HCT116 (cell line): Measurements from ENCODE around the gene RPL19.

Experiments
- CTCF ChIP-seq, 3 experiments: fragments of 200-600 bp in 1 of 3; sonication (generic) in 1 of 3; IDR thresholded peaks in 2 of 3; conservative IDR thresholded peaks in 1 of 3; 2 replicates each; pipeline ENCODE4 v1.5.1; 2012 to 2017; ENCODE audit warnings: low read depth in 2 of 3, low read length in 2 of 3, antibody characterized with exemption in 1 of 3, borderline replicate concordance in 1 of 3, control low read depth in 1 of 3, mild to moderate bottlenecking in 1 of 3, mixed read lengths in 1 of 3, mixed run types in 1 of 3, moderate library complexity in 1 of 3; ENCODE audit not compliant: insufficient read depth in 1 of 3
- MAX ChIP-seq: IDR thresholded peaks from 2 replicates; pipeline ENCODE4 v1.6.1; 2012
- POLR2A ChIP-seq: IDR thresholded peaks from 2 replicates; pipeline ENCODE4 v1.7.0; 2011; ENCODE audit warnings: borderline replicate concordance; ENCODE audit not compliant: insufficient read depth, insufficient read length; ENCODE audit errors: extremely low read depth
- SIN3A ChIP-seq: IDR thresholded peaks from 2 replicates; pipeline ENCODE4 v1.6.1; 2012; ENCODE audit warnings: low read depth
- SP1 ChIP-seq: IDR thresholded peaks from 2 replicates; pipeline ENCODE4 v1.6.1; 2012; ENCODE audit warnings: low read depth
- SRF ChIP-seq: IDR thresholded peaks from 2 replicates; pipeline ENCODE4 v1.6.1; 2012; ENCODE audit warnings: low read depth
- ZBTB33 ChIP-seq: IDR thresholded peaks from 2 replicates; pipeline ENCODE4 v1.6.1; 2011; ENCODE audit warnings: mild to moderate bottlenecking, low read length, moderate library complexity; ENCODE audit not compliant: insufficient replicate concordance; ENCODE audit errors: extremely low read depth
- ZFX ChIP-seq: fragments of 450-650 bp; IDR thresholded peaks from 2 replicates; pipeline ENCODE4 v1.6.1; 2017

GRCh38 chr17:39197380-39198185, 2.5 kb upstream of the RPL19 start, which contains the start of gene CACNB1:
- no peak for TF ChIP-seq SIN3A
- no peak for TF ChIP-seq CTCF (IDR thresholded peaks at IDR 0.05 in 2 of 3, conservative IDR thresholded peaks at IDR 0.05 in 1 of 3; ENCODE audit: borderline replicate concordance in 1 of 3, insufficient read depth in 1 of 3, low read depth in 2 of 3, low read length in 2 of 3)
- no peak; the same call in 1 of the 2 replicates for TF ChIP-seq SP1
- peak; percentile 47; the same call in 1 of the 2 replicates for TF ChIP-seq ZFX
- peak; percentile 56 for TF ChIP-seq POLR2A
- TF ChIP-seq MAX, result no peak
- TF ChIP-seq ZBTB33, result no peak
- no peak for TF ChIP-seq SRF
